Activated B cell treated with CpG ODN at 0.5 μM for 24 hours (primary cell): ENCODE results near the gene VSTM2B. TPM values are rescaled to one million over a fixed set of nuclear protein-coding genes. Genes with fewer than 3 reads are reported as not detected.

Experiments
- ATAC-seq: fragments of 200-7000 bp; cut with Tn5 transposase; one replicate; pipeline ENCODE4 v1.10.0; 2021; ENCODE audit warnings: low read depth, mild to moderate bottlenecking, moderate library complexity
- CTCF ChIA-PET: fragments of 350-600 bp; sonication (Branson Sonifier 250); formaldehyde crosslinking; loops from one replicate; lab custom pipeline; 2021; ENCODE audit warnings: antibody characterized with exemption; lab: Charles Lee
- POLR2A ChIA-PET: fragments of 350-600 bp; sonication (Branson Sonifier 250); formaldehyde crosslinking; loops from one replicate; lab custom pipeline; 2021; ENCODE audit warnings: antibody characterized with exemption; lab: Charles Lee
- DNase-seq: peaks from one replicate; pipeline ENCODE4 v3.0.0; 2022
- H3K27ac Mint-ChIP-seq: one replicate; pipeline ENCODE4 v1.8.0; 2020; ENCODE audit warnings: mixed read lengths
- H3K27me3 Mint-ChIP-seq: one replicate; pipeline ENCODE4 v1.8.0; 2021; ENCODE audit warnings: mixed read lengths
- H3K36me3 Mint-ChIP-seq: one replicate; pipeline ENCODE4 v1.8.0; 2021; ENCODE audit warnings: low read depth, mixed read lengths
- H3K4me1 Mint-ChIP-seq: one replicate; pipeline ENCODE4 v1.8.0; 2021; ENCODE audit warnings: mixed read lengths
- H3K4me3 Mint-ChIP-seq: one replicate; pipeline ENCODE4 v1.8.0; 2020; ENCODE audit warnings: mild to moderate bottlenecking, mixed read lengths
- H3K9me3 Mint-ChIP-seq: one replicate; pipeline ENCODE4 v1.8.0; 2020; ENCODE audit warnings: mixed read lengths
- intact Hi-C: fragments of 100-400 bp; cut with micrococcal nuclease; formaldehyde crosslinking; loops from one replicate; pipeline ENCODE4 v1.15.1; 2024
- total RNA-seq: library from RNA; stranded (reverse); gene quantifications from 2 replicates; pipeline ENCODE4 v1.2.3, GENCODE V29; 2022
- TF ChIP-seq, protein P1 (sequence below): fragments of 200-600 bp; IDR thresholded peaks from one replicate; pipeline ENCODE4 v1.8.0; 2022; ENCODE audit warnings: antibody characterized with exemption, mild to moderate bottlenecking

VSTM2B gene
- total RNA-seq, 1 donor from 2014 or later, result not detected

DNA sequence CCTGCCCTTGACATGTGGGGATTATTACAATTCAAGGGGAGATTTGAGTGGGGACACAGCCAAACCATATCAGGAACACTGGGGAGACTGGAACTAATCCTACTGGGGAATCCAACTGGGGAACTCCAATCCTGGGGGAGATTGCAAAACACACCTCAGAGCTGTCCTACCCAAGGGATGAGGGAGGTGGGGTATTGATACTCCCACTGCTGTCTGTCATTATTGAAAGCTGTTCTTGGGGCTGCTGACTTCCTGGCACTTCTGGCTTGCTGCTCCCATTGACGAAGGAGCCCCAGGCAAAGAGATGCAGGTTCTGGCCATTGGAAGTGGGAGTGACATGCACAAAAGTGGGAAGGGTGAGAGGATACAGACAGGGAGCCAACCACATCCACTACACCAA lies 55.6 kb downstream of the VSTM2B start:
- no peak for DNase-seq
- CTCF ChIA-PET, result no interaction called here
- Mint-ChIP-seq H3K27ac (no peak overlapping the region), H3K27me3 (peaks cover 29% of the 10 kb centered on the region), H3K36me3 (no peaks in the 10 kb centered on the region), H3K9me3 (peaks cover 7% of the 10 kb centered on the region), H3K4me3 (no peak overlapping the region), H3K4me1 (peaks cover 4% of the 10 kb centered on the region)
- ATAC-seq, result no peak
- intact Hi-C loops, result no loop called here
- POLR2A ChIA-PET, result no interaction called here
- TF ChIP-seq, protein P1, sequence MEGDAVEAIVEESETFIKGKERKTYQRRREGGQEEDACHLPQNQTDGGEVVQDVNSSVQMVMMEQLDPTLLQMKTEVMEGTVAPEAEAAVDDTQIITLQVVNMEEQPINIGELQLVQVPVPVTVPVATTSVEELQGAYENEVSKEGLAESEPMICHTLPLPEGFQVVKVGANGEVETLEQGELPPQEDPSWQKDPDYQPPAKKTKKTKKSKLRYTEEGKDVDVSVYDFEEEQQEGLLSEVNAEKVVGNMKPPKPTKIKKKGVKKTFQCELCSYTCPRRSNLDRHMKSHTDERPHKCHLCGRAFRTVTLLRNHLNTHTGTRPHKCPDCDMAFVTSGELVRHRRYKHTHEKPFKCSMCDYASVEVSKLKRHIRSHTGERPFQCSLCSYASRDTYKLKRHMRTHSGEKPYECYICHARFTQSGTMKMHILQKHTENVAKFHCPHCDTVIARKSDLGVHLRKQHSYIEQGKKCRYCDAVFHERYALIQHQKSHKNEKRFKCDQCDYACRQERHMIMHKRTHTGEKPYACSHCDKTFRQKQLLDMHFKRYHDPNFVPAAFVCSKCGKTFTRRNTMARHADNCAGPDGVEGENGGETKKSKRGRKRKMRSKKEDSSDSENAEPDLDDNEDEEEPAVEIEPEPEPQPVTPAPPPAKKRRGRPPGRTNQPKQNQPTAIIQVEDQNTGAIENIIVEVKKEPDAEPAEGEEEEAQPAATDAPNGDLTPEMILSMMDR, result no peak

DNA sequence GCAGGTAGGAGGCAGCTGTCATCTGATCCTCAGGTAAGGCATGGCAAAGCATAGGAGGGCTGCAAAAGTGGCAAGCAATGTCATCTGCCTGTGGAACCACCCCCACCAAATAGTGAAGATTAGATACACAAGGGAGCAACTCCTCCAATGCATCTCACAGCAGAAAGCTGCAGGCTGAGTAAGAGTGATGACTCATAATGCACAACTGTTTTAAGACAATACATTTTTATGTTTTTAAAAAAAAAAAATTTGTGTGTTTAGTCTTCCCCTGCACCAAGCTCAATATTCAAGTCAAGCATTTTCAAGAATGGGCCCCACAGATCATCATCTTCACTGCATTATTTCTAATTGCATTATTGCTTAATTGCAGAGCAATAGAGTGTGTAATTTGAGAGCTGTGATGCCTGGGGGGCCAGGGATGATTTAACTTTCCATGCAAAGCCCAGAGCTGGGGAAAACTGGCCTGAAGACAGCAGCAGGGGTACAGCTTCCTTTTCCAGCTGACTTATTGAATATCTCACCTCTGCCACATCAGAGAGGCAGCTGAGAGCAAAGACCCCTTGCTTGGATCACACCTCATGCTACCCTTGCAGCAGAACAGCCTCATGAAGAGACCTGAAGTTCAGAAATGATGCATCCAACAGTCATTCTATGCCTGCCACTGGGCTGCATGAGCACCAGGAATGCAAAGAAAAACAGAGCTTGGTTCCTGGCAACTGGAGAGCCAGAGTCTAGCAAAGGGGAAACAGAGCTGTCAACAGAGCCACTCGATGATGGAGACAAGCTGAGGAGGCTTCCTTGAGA lies 57.6 kb downstream of the VSTM2B start:
- no peak overlapping the region for H3K4me3 Mint-ChIP-seq
- no peaks in the 10 kb centered on the region for H3K36me3 Mint-ChIP-seq
- no peaks in the 10 kb centered on the region for H3K4me1 Mint-ChIP-seq
- no peak overlapping the region for H3K27ac Mint-ChIP-seq
- ChIA-PET CTCF (no interaction called here), POLR2A (no interaction called here)
- intact Hi-C loops, result no loop called here
- peaks cover 34% of the 10 kb centered on the region for H3K27me3 Mint-ChIP-seq
- TF ChIP-seq, protein P1, result no peak
- ATAC-seq, result no peak
- H3K9me3 Mint-ChIP-seq, result peaks cover 7% of the 10 kb centered on the region
- DNase-seq, result no peak

DNA sequence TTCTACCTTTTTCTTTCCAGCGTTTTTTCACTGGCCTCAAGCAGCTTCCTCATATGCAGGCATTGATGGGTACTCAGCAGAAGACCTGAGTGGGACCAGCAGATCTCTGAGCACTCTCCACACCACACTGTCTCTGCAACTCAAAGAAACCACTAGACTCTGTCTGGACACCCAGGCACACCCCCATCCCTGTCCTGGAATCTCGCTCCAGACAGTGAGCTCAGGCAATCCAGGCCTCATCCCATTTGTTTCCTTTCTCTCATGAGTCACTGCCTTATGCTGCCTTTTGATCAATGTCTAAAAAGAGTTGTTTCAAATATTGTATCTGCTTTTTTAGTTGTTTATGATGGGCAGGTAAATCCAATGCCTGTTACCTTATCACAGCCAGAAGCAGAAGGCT lies 60.6 kb downstream of the VSTM2B start:
- H3K4me1 Mint-ChIP-seq, result no peaks in the 10 kb centered on the region
- H3K27me3 Mint-ChIP-seq, result peaks cover 29% of the 10 kb centered on the region
- H3K27ac Mint-ChIP-seq, result no peak overlapping the region
- TF ChIP-seq, protein P1, result no peak
- peaks cover 7% of the 10 kb centered on the region for H3K9me3 Mint-ChIP-seq
- no peak for ATAC-seq
- H3K36me3 Mint-ChIP-seq, result no peaks in the 10 kb centered on the region
- DNase-seq, result no peak
- H3K4me3 Mint-ChIP-seq, result no peak overlapping the region
- intact Hi-C loops, result no loop called here
- ChIA-PET POLR2A (no interaction called here), CTCF (no interaction called here)

DNA sequence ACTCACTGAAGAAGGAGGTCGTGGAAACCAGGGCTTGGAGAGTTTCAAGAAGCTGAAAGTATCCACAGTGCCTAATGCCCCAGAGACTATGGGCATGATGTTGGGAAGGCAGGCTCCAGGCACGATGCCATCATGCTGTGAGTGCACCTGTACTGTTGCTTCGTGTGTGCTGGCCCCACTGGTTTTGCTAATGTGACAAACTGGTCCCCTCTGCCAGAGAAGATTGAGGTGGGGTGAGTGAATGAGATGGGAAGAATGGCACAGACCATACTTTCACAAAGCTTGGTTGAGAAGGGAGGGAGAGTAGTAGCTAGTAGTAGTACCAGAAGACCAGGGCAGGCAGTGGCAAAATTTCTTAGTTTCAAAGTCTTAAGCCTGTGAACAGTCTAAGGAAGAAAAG lies 61.3 kb downstream of the VSTM2B start:
- DNase-seq, result no peak
- intact Hi-C loops, result no loop called here
- Mint-ChIP-seq H3K4me3 (no peak overlapping the region), H3K27me3 (peaks cover 31% of the 10 kb centered on the region), H3K9me3 (peaks cover 5% of the 10 kb centered on the region), H3K27ac (no peak overlapping the region), H3K36me3 (no peaks in the 10 kb centered on the region), H3K4me1 (no peaks in the 10 kb centered on the region)
- ChIA-PET CTCF (no interaction called here), POLR2A (no interaction called here)
- TF ChIP-seq, protein P1, result no peak
- no peak for ATAC-seq

DNA sequence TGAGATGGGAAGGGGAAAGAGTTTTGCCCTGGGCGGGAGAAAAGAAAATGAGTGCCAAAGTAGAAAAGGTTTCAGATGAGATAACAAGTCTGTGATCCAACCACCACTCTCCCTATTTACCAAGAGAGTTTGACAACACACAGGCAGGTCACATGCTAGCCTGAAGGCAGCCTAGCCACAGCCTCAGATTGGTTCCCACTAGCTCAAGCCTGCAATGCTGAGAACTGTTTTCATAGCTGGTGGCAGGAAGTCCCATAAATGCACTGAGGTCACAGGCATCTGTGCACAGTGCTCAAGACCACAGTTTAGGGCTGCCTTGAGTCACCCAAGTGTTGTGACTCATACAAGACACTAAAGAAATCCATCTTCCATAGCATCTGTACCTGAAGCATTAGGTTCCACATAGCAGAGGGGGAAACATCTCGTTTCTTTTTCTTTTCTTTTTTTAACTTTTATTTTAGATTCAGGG lies 61.8 kb downstream of the VSTM2B start:
- ATAC-seq (no peak), DNase-seq (no peak)
- Mint-ChIP-seq H3K4me1 (no peaks in the 10 kb centered on the region), H3K9me3 (peaks cover 5% of the 10 kb centered on the region), H3K4me3 (no peak overlapping the region), H3K36me3 (no peaks in the 10 kb centered on the region), H3K27ac (no peak overlapping the region), H3K27me3 (peaks cover 34% of the 10 kb centered on the region)
- POLR2A ChIA-PET, result no interaction called here
- CTCF ChIA-PET, result no interaction called here
- TF ChIP-seq, protein P1, result no peak
- intact Hi-C loops, result no loop called here
